ENCODE measurements around the gene TMEM119.

GRCh38 chr12:108608616-108609015, 10.7 kb upstream of the TMEM119 start:
- TF ChIP-seq CTCF (IDR thresholded peaks at IDR 0.05) (no peak), ZFX (IDR thresholded peaks at IDR 0.05; ENCODE audit: borderline replicate concordance) (no peak)
